HG03159 (cell line): ENCODE results near the gene KANSL1L.
"Not testable (repeated sequence)": the region's sequence is repeated elsewhere in the genome, so short reads cannot be mapped to it uniquely, and the experiment has no call there.

Experiments
- ATAC-seq: cut with Tn5 transposase; IDR thresholded peaks from one replicate; pipeline ENCODE4 v1.9.1; 2021; ENCODE audit warnings: mild to moderate bottlenecking, moderate library complexity; ENCODE audit not compliant: unreplicated experiment

The KANSL1L gene

GRCh38 chr2:210171309-210172218 is at the start of gene KANSL1L:
Gene KANSL1L (minus strand): TSS chr2:210171409. CDS start chr2:210154582, 16,827 bp downstream.
- ATAC-seq: peak; percentile 70

- no peak for ATAC-seq
Observed at GRCh38 chr2:210215120-210215519, 43.9 kb upstream of the KANSL1L start.

GRCh38 chr2:210210185-210210584 is 39.0 kb upstream of the KANSL1L start:
- no peak for ATAC-seq

GRCh38 chr2:210207929-210208328 is 36.7 kb upstream of the KANSL1L start:
- ATAC-seq: no peak

- ATAC-seq: no peak
Observed at GRCh38 chr2:210203558-210203957, 32.3 kb upstream of the KANSL1L start.

- no peak for ATAC-seq
Observed at GRCh38 chr2:210203147-210203546, 31.9 kb upstream of the KANSL1L start.

- no peak for ATAC-seq
Observed at GRCh38 chr2:210199854-210200253, 28.6 kb upstream of the KANSL1L start.

- peak; percentile 60 for ATAC-seq
Observed at GRCh38 chr2:210199186-210199765, 28.1 kb upstream of the KANSL1L start.

- ATAC-seq: no peak
Observed at GRCh38 chr2:210198326-210198725, 27.1 kb upstream of the KANSL1L start.

- no peak for ATAC-seq
Observed at GRCh38 chr2:210197720-210198119, 26.5 kb upstream of the KANSL1L start.

GRCh38 chr2:210195101-210195852 is 24.1 kb upstream of the KANSL1L start:
- no peak for ATAC-seq

- peak; percentile 52 for ATAC-seq
Observed at GRCh38 chr2:210190345-210190744, 19.1 kb upstream of the KANSL1L start.

- peak; percentile 70 for ATAC-seq
Observed at GRCh38 chr2:210189452-210190138, 18.4 kb upstream of the KANSL1L start.

- ATAC-seq: no peak
Observed at GRCh38 chr2:210188755-210189154, 17.5 kb upstream of the KANSL1L start.

- ATAC-seq: no peak
Observed at GRCh38 chr2:210188190-210188589, 17.0 kb upstream of the KANSL1L start.

- ATAC-seq: not testable (repeated sequence)
Observed at GRCh38 chr2:210183936-210184335, 12.7 kb upstream of the KANSL1L start.

GRCh38 chr2:210181606-210182088 is 10.4 kb upstream of the KANSL1L start:
- not testable (repeated sequence) for ATAC-seq

- not testable (repeated sequence) for ATAC-seq
Observed at GRCh38 chr2:210181033-210181605, 9.9 kb upstream of the KANSL1L start.

- ATAC-seq: no peak
Observed at GRCh38 chr2:210180477-210180876, 9.3 kb upstream of the KANSL1L start.

- no peak for ATAC-seq
Observed at GRCh38 chr2:210179351-210179990, 8.3 kb upstream of the KANSL1L start.
